Fibroblast of skin of scalp (primary cell): Measurements from ENCODE around the gene SLC22A15.
A peak's percentile ranks its signal among the peaks of the same experiment; 100 is the strongest.
"Not testable (repeated sequence)": the region's sequence is repeated elsewhere in the genome, so short reads cannot be mapped to it uniquely, and the experiment has no call there.

ENCODE experiments used
- DNase-seq: peaks from one replicate; pipeline ENCODE4 v3.0.0-alpha.2; 2013

The SLC22A15 gene

DNA sequence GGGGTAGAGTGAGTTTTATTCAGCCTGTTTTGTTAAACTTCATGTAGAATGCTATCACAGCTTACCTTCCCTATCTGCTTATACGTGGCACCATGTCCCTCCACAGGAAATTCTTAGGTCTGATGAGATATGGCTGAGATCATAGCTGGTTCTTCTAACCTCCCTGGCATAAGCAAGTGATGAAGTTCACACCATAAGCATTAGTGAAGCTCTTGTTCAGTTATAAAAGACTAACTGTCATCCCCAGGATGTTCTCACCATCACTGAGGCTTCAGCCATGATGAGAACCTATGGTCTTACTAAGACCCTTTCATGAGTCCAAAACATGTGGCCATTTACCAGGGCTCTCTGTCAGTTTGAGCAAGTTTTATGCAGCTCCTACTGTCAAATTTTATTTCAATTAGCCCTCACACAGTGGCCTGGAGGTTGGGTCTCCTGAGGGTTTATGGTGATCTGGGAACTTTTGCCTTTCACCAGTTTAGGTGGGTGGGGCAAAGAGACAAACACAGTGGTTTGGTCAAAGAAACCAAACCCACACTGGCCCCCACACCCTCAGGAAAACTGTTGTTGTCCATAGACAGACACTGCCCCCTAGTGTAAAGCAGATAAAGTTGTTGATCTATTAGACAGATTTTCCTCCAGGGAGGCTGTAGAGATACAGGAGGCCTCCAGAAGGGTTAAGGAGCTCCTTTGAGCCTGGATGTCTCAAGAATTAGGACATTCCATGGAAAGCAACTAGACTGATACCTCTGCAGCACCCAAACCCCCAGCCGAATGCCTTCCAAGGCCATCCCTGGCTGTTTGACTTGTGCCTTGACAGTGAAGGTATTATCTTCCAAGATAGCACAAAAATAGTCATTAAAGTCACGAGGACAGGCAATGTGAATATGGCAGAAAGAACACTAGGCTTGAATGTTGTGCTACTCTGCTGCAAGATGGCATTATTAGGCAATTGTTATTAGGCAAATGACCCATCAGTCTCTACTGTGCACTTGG is 5.0 kb downstream of the SLC22A15 start:
- DNase-seq = peak; percentile 66

- DNase-seq = no peak
These were observed 6.1 kb downstream of the SLC22A15 start for GRCh38 chr1:115982400-115982799.

DNA sequence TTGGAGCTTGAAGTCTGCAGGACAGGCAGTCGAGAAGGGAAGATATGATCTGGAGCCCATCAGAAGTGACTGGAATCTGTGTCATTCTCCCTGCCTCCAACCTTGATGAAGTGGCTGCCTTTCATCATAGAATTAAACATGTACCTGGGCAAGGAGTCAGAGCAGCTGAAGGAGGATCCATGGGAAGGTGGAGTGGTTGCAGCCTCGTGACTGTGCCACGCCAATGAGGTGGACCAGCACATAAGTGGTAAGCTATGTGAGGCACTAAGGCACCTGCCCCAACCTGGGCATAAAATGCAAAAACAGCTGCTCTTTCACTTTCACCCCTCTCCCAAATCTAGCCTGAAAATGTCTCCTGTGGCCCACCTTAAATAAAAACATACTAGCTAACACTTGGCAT is 7.3 kb downstream of the SLC22A15 start:
- no peak for DNase-seq

- DNase-seq = no peak
These were observed 11.3 kb downstream of the SLC22A15 start for GRCh38 chr1:115987623-115988022.

DNA sequence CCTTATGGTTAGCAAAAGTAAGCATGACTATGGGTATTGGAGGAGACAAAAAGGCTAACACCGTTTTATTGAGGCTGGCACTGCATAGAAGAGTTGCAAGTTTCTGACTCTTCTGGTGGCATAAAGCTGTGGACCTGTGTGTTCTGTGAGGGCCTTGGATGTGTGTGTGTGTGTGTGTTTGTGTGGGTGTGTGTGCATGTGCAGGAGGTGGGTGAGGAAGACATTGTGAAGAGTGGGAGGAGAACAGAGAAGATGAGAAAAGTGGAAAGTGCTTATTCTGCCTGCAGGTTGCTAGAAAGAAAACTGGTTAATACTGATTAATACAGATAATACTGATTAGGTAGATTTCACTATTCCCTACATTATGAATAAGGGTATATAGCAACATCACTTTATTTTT is 12.6 kb downstream of the SLC22A15 start:
- DNase-seq = no peak

GRCh38 chr1:115989699-115990098 is 13.4 kb downstream of the SLC22A15 start:
- no peak for DNase-seq

DNA sequence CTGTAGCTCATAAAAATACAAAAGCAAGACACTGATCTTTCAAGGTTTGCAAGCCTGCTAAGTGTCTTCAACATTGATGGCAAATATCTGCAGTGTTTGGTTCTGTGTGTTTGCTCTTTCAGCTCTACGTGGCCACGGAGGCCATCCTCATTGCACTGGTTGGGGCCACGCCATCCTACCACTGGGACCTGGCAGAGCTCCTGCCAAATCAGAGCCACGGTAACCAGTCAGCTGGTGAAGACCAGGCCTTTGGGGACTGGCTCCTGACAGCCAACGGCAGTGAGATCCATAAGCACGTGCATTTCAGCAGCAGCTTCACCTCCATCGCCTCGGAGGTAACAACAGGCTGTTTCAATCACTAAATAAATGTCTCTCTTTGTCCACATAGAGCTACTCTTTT is 15.6 kb downstream of the SLC22A15 start:
- no peak for DNase-seq

DNA sequence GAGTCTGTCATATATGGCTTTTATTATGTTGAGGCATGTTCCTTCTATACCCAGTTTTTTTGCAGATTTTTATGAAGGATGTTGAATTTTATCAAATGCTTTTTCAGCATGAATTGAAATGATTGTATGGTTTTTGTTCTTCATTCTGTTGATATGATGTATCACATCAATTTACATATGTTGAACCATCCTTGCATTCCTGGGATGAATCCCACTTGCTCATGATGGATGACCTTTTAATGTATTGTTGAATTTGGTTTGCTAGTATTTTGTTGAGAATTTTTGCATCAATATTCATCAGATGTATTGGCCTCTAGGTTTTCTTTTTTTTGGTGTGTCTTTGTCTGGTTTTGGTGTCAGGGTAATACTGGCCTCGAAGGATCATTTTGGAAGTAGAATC is 21.6 kb downstream of the SLC22A15 start:
- DNase-seq = not testable (repeated sequence)

DNA sequence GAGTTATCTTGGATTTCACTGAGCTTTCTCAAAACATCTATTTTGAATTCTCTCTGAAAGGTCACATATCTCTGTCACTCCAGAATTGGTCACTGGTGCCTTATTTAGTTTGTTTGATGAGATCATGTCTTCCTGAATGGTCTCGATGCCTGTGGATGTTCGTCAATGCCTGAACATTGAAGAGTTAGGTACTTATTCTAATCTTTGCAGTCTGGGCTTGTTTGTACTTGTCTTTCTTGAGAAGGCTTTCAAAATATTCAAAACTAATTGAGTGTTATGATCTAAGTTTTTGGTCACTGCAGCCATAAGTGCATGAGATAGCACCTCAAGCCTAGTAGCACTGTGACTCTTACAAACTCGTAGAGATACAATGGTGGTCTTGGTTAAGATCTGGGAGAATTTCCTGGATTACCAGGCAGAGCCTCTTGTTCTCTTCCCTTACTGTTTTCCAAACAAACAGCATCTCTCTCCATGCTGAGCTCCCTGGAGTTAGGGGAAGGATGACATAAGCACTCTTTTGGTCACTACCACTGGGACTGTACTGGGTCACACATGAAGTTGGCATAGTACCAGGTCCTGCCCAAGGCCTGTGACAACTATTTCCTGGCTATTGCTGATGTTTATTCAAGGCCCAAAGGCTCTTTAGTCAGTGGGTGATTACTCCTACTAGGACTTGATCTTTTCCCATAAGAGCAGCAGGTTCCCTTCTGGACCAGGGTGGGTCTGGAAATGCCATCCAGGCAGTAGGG is 25.6 kb downstream of the SLC22A15 start:
- DNase-seq = peak; percentile 22

- DNase-seq = no peak
These were observed 26.6 kb downstream of the SLC22A15 start for GRCh38 chr1:116002781-116003420.

DNA sequence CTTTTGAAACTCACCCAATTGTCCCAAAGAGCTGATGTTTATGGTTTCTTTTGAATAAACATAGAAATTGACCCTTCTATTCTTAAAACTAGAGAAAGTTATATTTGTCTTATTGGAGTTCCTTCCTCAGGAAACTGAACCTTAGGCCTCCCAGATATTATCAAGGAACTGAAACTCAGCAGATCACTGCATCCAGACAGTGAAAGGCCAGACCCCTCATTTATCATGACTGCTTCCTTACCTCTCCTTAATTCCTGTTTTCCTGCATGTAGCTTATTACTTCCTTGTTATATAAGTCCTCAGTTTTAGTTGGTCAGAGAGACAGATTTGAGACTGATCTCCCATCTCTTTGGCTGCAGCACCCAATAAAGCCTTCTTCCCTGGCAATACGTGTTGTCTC is 27.5 kb downstream of the SLC22A15 start:
- DNase-seq = no peak

- DNase-seq = no peak
These were observed 30.2 kb downstream of the SLC22A15 start for GRCh38 chr1:116006486-116006964.

DNA sequence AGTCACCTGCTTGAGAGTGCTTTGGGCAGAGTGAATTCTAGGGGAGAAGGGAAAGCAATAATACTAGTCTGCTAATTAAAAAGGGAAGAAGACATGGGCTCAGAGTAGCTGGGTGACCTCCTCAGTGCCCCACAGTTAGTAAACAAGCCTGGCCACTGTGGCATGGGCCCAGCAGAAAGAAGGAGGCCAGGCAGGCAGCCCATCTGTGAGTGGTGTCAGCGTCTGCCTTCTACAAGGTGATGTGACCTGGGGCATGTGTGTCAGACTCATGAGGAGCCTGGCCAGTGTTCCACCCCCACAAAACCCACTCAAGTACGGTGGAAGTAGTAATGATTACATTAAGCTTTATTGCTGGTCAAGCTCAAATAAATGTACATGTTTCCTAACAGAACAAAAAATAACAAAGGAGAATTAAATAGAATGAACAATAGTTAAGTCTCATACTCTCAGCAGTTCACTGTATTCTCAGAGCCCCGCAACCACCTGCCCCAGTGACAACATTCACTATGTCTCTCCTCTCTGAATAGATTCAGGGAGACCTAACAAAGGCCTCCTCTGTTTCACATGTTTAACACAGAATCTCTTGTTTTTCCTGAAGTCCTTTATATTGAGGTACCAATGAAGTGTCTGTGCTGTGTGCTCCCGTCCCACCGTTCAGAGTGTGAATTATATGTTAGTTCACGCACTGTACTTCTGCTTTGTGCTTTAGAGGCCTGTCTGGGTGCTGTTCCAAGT is 32.5 kb downstream of the SLC22A15 start:
- no peak for DNase-seq

GRCh38 chr1:116012716-116013115 is 36.4 kb downstream of the SLC22A15 start:
- DNase-seq = no peak

GRCh38 chr1:116015679-116016078 is 39.4 kb downstream of the SLC22A15 start:
- no peak for DNase-seq

DNA sequence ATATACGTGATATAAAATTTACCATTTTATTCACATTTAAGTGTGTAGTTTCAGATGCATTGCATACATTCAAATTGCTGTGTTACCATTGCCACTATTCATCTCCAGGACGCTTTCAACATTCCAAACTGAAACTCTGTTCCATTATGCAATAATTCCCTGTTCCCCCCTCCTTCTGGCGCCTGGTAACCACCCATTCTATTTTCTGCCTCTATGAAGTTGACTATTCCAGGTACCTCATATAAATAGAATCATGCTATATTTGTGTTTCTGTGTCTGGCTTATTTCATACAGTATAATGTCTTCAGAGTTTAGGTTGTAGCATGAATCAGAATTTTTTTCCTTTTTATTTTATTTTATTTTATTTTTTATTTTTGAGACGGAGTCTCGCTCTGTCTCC is 41.7 kb downstream of the SLC22A15 start:
- DNase-seq = no peak

GRCh38 chr1:116019653-116020253 is 43.4 kb downstream of the SLC22A15 start:
- DNase-seq = no peak

DNA sequence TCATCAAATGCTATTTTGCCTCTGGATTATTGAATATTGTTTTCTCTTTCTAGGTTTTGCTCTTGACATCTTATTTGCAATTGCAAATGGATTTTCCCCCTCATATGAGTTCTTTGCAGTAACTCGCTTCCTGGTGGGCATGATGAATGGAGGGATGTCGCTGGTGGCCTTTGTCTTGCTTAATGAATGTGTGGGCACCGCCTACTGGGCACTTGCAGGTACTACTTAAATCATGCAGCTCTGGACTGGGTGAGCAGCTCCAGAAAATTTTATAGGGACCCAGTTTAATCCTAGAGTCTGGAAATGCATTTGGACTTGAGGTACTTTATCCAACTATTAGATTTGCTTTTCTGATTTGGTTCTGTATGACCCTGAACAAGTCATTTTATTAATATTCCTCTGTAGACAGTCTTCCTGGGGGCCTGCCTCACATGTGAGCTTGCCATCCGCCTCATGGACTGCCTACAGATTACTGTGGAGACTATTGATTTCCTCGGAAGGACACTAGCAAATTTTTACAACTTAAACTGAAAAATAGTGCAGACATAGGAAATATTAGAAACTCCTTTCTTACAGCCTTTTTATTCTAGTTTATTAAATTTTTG is 44.5 kb downstream of the SLC22A15 start:
- peak; percentile 67 for DNase-seq

GRCh38 chr1:116024626-116025025 is 48.3 kb downstream of the SLC22A15 start:
- no peak for DNase-seq

DNA sequence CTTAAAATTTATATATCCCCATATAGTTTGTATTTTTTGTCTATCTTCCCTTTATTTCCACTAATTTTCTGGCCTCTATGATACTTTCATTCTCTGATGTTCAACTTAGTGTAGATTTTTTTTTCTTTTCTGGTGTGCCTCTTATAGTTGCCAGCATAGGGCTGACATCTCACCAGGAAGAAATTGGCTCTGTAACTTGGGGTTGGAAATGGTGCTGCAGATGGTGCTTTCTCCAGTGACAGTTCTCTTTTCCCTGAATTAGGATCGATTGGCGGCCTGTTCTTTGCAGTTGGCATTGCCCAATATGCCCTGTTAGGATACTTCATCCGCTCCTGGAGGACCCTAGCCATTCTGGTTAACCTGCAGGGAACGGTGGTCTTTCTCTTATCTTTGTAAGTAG is 50.3 kb downstream of the SLC22A15 start:
- DNase-seq = no peak

DNA sequence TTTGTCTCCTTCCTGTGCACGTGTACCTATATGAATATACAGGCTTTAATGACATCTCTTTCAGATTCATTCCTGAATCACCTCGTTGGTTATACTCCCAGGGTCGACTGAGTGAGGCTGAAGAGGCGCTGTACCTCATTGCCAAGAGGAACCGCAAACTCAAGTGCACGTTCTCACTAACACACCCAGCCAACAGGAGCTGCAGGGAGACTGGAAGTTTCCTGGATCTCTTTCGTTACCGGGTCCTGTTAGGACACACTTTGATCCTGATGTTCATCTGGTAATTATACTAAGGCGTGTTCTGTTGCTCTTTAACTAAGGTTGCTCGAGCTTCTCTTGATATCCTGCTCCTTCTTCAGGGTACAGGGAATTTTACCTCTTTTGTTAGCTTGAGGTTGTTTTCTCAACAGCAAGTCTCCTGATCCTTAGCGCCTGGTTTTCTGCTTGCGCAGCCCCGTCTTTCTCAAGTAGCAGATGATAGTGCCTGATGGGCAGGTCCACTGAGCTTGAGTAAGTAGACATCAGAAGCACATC is 55.1 kb downstream of the SLC22A15 start:
- no peak for DNase-seq
